ENCODE data around the gene FUBP3. TPM values are rescaled to one million over a fixed set of nuclear protein-coding genes. Genes with fewer than 3 reads are reported as not detected.

The FUBP3 gene
- total and polyA plus RNA-seq, 2 experiments from 2014 or later = 42.5 to 74.8 TPM

DNA sequence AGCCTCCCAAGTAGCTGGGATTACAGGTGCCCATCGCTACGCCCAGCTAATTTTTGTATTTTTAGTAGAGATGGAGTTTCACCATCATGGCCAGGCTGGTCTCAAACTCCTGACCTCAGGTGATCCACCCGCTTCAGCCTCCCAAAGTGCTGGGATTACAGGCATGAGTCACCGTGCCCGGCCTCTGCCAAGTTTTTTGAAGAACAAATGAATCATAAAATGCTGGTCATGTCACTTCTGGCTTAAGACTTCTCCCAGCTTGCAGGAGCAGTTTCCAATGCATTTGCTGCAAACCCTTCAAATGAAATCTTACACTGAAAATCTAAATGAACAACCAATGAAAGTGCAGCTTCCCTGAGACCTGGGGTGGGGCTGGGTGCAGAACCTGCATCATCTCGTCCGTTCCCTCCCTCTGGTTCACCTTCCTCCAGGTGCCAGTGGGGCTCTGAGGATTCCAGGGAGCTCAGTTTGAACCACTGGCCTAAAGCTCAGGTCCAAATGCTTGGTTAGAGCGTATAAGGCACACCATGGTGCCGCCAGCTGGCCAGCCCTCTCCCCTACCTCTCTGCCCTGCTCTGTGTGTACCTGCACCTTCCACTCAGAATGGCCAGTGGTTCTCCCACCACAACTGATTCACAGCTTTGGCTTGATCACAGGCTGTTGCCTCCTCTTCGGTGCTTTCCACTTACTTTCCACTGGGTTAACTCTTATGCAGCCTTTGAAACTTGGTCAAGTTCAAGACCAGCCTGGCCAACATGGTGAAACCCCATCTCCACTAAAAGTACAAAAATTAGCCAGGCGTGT is 39.8 kb upstream of the FUBP3 start:
- no peak overlapping the region for H3K4me3 ChIP-seq
- H3K4me2 ChIP-seq = no peak overlapping the region
- H3K36me3 Mint-ChIP-seq (ENCODE audit: low read depth) = no peaks in the 10 kb centered on the region
- no peaks in the 10 kb centered on the region for H4K20me1 ChIP-seq (replicated peaks; ENCODE audit: insufficient read depth)
- H2AFZ ChIP-seq = peak overlapping the region; percentile 81; the same call in 1 of the 2 replicates
- H3K27me3 Mint-ChIP-seq (ENCODE audit: insufficient read depth, low read depth, poor library complexity) = peaks cover 29% of the 10 kb centered on the region
- DNase-seq (ENCODE audit: low spot score) (no peak), ATAC-seq (no peak)
- no peaks in the 10 kb centered on the region for H3K36me3 ChIP-seq (ENCODE audit: insufficient read depth)
- H3K9me3 Mint-ChIP-seq = no peaks in the 10 kb centered on the region; the same call in 2 of the 3 replicates
- H3K27ac Mint-ChIP-seq = no peak overlapping the region
- no peaks in the 10 kb centered on the region for H3K9me2 ChIP-seq (ENCODE audit: insufficient read depth)
- H3K4me1 Mint-ChIP-seq = peaks cover 49% of the 10 kb centered on the region
- 0 out of 2 replicates have a peak, but pooled peaks cover 3% of the 10 kb centered on the region for H3F3A ChIP-seq (replicated peaks; ENCODE audit: low read depth)
- no peaks in the 10 kb centered on the region for H3K79me2 ChIP-seq (replicated peaks; ENCODE audit: insufficient read depth)
- peaks cover 5% of the 10 kb centered on the region; the same call in 1 of the 2 replicates for H3K27me3 ChIP-seq (ENCODE audit: insufficient read depth)
- no peak overlapping the region for H3K4me3 Mint-ChIP-seq
- TF ChIP-seq POLR2AphosphoS5 (IDR thresholded peaks at IDR 0.05; ENCODE audit: low read depth) (no peak), NANOG (IDR thresholded peaks at IDR 0.05; ENCODE audit: borderline replicate concordance) (no peak), JUNB (IDR thresholded peaks at IDR 0.05; ENCODE audit: unreplicated experiment) (no peak), ZNF114 (CRISPR knock-in tag; IDR thresholded peaks at IDR 0.05) (no peak), ZNF331 (CRISPR knock-in tag; IDR thresholded peaks at IDR 0.05; ENCODE audit: low read depth) (no peak), CREB1 (CRISPR knock-in tag; IDR thresholded peaks at IDR 0.05; ENCODE audit: low read depth) (no peak), EZH2 (IDR thresholded peaks at IDR 0.05; ENCODE audit: low read depth, unreplicated experiment) (no peak), STAT1 (IDR thresholded peaks at IDR 0.05; ENCODE audit: unreplicated experiment) (no peak), EZH2phosphoT487 (IDR thresholded peaks at IDR 0.05; ENCODE audit: unreplicated experiment) (no peak)
- TF ChIP-seq, protein P1, sequence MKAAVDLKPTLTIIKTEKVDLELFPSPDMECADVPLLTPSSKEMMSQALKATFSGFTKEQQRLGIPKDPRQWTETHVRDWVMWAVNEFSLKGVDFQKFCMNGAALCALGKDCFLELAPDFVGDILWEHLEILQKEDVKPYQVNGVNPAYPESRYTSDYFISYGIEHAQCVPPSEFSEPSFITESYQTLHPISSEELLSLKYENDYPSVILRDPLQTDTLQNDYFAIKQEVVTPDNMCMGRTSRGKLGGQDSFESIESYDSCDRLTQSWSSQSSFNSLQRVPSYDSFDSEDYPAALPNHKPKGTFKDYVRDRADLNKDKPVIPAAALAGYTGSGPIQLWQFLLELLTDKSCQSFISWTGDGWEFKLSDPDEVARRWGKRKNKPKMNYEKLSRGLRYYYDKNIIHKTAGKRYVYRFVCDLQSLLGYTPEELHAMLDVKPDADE (IDR thresholded peaks at IDR 0.05) = no peak
- TF ChIP-seq, protein P2, sequence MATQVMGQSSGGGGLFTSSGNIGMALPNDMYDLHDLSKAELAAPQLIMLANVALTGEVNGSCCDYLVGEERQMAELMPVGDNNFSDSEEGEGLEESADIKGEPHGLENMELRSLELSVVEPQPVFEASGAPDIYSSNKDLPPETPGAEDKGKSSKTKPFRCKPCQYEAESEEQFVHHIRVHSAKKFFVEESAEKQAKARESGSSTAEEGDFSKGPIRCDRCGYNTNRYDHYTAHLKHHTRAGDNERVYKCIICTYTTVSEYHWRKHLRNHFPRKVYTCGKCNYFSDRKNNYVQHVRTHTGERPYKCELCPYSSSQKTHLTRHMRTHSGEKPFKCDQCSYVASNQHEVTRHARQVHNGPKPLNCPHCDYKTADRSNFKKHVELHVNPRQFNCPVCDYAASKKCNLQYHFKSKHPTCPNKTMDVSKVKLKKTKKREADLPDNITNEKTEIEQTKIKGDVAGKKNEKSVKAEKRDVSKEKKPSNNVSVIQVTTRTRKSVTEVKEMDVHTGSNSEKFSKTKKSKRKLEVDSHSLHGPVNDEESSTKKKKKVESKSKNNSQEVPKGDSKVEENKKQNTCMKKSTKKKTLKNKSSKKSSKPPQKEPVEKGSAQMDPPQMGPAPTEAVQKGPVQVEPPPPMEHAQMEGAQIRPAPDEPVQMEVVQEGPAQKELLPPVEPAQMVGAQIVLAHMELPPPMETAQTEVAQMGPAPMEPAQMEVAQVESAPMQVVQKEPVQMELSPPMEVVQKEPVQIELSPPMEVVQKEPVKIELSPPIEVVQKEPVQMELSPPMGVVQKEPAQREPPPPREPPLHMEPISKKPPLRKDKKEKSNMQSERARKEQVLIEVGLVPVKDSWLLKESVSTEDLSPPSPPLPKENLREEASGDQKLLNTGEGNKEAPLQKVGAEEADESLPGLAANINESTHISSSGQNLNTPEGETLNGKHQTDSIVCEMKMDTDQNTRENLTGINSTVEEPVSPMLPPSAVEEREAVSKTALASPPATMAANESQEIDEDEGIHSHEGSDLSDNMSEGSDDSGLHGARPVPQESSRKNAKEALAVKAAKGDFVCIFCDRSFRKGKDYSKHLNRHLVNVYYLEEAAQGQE (IDR thresholded peaks at IDR 0.05; ENCODE audit: unreplicated experiment) = no peak
- TF ChIP-seq, protein P3, sequence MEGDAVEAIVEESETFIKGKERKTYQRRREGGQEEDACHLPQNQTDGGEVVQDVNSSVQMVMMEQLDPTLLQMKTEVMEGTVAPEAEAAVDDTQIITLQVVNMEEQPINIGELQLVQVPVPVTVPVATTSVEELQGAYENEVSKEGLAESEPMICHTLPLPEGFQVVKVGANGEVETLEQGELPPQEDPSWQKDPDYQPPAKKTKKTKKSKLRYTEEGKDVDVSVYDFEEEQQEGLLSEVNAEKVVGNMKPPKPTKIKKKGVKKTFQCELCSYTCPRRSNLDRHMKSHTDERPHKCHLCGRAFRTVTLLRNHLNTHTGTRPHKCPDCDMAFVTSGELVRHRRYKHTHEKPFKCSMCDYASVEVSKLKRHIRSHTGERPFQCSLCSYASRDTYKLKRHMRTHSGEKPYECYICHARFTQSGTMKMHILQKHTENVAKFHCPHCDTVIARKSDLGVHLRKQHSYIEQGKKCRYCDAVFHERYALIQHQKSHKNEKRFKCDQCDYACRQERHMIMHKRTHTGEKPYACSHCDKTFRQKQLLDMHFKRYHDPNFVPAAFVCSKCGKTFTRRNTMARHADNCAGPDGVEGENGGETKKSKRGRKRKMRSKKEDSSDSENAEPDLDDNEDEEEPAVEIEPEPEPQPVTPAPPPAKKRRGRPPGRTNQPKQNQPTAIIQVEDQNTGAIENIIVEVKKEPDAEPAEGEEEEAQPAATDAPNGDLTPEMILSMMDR (conservative IDR thresholded peaks at IDR 0.05; ENCODE audit: low read depth in 2 of 2) = no peak
- TF ChIP-seq, protein P4, sequence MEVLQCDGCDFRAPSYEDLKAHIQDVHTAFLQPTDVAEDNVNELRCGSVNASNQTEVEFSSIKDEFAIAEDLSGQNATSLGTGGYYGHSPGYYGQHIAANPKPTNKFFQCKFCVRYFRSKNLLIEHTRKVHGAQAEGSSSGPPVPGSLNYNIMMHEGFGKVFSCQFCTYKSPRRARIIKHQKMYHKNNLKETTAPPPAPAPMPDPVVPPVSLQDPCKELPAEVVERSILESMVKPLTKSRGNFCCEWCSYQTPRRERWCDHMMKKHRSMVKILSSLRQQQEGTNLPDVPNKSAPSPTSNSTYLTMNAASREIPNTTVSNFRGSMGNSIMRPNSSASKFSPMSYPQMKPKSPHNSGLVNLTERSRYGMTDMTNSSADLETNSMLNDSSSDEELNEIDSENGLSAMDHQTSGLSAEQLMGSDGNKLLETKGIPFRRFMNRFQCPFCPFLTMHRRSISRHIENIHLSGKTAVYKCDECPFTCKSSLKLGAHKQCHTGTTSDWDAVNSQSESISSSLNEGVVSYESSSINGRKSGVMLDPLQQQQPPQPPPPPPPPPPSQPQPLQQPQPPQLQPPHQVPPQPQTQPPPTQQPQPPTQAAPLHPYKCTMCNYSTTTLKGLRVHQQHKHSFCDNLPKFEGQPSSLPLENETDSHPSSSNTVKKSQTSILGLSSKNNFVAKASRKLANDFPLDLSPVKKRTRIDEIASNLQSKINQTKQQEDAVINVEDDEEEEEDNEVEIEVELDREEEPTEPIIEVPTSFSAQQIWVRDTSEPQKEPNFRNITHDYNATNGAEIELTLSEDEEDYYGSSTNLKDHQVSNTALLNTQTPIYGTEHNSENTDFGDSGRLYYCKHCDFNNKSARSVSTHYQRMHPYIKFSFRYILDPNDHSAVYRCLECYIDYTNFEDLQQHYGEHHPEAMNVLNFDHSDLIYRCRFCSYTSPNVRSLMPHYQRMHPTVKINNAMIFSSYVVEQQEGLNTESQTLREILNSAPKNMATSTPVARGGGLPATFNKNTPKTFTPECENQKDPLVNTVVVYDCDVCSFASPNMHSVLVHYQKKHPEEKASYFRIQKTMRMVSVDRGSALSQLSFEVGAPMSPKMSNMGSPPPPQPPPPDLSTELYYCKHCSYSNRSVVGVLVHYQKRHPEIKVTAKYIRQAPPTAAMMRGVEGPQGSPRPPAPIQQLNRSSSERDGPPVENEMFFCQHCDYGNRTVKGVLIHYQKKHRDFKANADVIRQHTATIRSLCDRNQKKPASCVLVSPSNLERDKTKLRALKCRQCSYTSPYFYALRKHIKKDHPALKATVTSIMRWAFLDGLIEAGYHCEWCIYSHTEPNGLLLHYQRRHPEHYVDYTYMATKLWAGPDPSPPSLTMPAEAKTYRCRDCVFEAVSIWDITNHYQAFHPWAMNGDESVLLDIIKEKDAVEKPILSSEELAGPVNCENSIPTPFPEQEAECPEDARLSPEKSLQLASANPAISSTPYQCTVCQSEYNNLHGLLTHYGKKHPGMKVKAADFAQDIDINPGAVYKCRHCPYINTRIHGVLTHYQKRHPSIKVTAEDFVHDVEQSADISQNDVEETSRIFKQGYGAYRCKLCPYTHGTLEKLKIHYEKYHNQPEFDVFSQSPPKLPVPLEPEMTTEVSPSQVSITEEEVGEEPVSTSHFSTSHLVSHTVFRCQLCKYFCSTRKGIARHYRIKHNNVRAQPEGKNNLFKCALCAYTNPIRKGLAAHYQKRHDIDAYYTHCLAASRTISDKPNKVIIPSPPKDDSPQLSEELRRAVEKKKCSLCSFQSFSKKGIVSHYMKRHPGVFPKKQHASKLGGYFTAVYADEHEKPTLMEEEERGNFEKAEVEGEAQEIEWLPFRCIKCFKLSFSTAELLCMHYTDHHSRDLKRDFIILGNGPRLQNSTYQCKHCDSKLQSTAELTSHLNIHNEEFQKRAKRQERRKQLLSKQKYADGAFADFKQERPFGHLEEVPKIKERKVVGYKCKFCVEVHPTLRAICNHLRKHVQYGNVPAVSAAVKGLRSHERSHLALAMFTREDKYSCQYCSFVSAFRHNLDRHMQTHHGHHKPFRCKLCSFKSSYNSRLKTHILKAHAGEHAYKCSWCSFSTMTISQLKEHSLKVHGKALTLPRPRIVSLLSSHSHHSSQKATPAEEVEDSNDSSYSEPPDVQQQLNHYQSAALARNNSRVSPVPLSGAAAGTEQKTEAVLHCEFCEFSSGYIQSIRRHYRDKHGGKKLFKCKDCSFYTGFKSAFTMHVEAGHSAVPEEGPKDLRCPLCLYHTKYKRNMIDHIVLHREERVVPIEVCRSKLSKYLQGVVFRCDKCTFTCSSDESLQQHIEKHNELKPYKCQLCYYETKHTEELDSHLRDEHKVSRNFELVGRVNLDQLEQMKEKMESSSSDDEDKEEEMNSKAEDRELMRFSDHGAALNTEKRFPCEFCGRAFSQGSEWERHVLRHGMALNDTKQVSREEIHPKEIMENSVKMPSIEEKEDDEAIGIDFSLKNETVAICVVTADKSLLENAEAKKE (CRISPR knock-in tag; IDR thresholded peaks at IDR 0.05) = no peak
- H3K4me1 ChIP-seq (ENCODE audit: insufficient read depth) = peaks cover 20% of the 10 kb centered on the region
- no peak overlapping the region for H3K27ac ChIP-seq (ENCODE audit: low read depth)
